IMR-90 (cell line): ENCODE results near the gene NFYC. TPM values are rescaled to one million over a fixed set of nuclear protein-coding genes. Genes with fewer than 3 reads are reported as not detected.

Experiments used
- ATAC-seq: fragments of 200-7000 bp; cut with Tn5 transposase; 2 replicates; pipeline ENCODE4 v1.9.1; 2020; ENCODE audit warnings: low read depth, mild to moderate bottlenecking, moderate library complexity
- BruUV-seq: library from RNA; stranded (reverse); fragments of 400-500 nt; replicated peaks from 2 replicates; lab custom pipeline; 2021; lab: Mats Ljungman, UMichigan
- CTCF ChIA-PET: fragments of 300-600 bp; formaldehyde crosslinking; extraction: SDS; loops from one replicate; lab custom pipeline; 2021; ENCODE audit warnings: antibody characterized with exemption; lab: Yijun Ruan, JAX
- POLR2A ChIA-PET: fragments of 300-600 bp; sonication (Branson Sonifier 250); formaldehyde crosslinking; loops from one replicate; lab custom pipeline; 2022; ENCODE audit warnings: antibody characterized with exemption; ENCODE audit not compliant: unreplicated experiment; lab: Charles Lee
- DNase-seq: peaks from one replicate; pipeline ENCODE4 v3.0.0; 2013
- H2AFZ ChIP-seq: replicated peaks from 2 replicates; pipeline ENCODE3; 2013; ENCODE audit warnings: low read length, mild to moderate bottlenecking; ENCODE audit not compliant: poor library complexity
- H2AK5ac ChIP-seq: 2 replicates; pipeline ENCODE4 v1.6.1; 2013; ENCODE audit warnings: low read depth, low read length, inconsistent platforms
- H2AK9ac ChIP-seq: replicated peaks from 2 replicates; pipeline ENCODE3; 2013; ENCODE audit warnings: mild to moderate bottlenecking, low read depth, low read length, moderate library complexity; ENCODE audit not compliant: poor library complexity
- H2BK120ac ChIP-seq: 2 replicates; pipeline ENCODE4 v1.6.1; 2013; ENCODE audit warnings: low read depth, low read length, inconsistent platforms
- H2BK15ac ChIP-seq: 3 replicates; pipeline ENCODE4 v1.6.1; 2013; ENCODE audit warnings: low read depth, low read length, inconsistent platforms
- H2BK20ac ChIP-seq: 2 replicates; pipeline ENCODE4 v1.6.1; 2013; ENCODE audit warnings: low read depth, mild to moderate bottlenecking, inconsistent platforms, low read length, moderate library complexity
- H2BK5ac ChIP-seq: 2 replicates; pipeline ENCODE4 v1.6.1; 2013; ENCODE audit warnings: mild to moderate bottlenecking, low read depth, low read length, inconsistent platforms; ENCODE audit not compliant: poor library complexity, severe bottlenecking
- H3K14ac ChIP-seq: replicated peaks from 2 replicates; pipeline ENCODE4 v1.6.1; 2013; ENCODE audit warnings: low read depth, low read length, inconsistent platforms
- H3K18ac ChIP-seq: 2 replicates; pipeline ENCODE4 v1.6.1; 2013; ENCODE audit warnings: low read depth, low read length, control low read depth
- H3K23ac ChIP-seq: 2 replicates; pipeline ENCODE4 v1.6.1; 2013; ENCODE audit warnings: low read depth, low read length, inconsistent platforms
- H3K27ac ChIP-seq: 2 replicates; pipeline ENCODE4 v1.5.1; 2013; ENCODE audit warnings: mild to moderate bottlenecking, control low read depth, low read length; ENCODE audit not compliant: insufficient read depth
- H3K27me3 ChIP-seq: 2 replicates; pipeline ENCODE4 v1.6.1; 2013; ENCODE audit warnings: low read length; ENCODE audit not compliant: control insufficient read depth, insufficient read depth
- H3K36me3 ChIP-seq: 2 replicates; pipeline ENCODE4 v1.6.1; 2013; ENCODE audit warnings: low read length, mixed read lengths; ENCODE audit not compliant: control insufficient read depth, insufficient read depth
- H3K4ac ChIP-seq: 2 replicates; pipeline ENCODE4 v1.6.1; 2013; ENCODE audit warnings: low read depth, low read length, inconsistent platforms
- H3K4me1 ChIP-seq: 2 replicates; pipeline ENCODE4 v1.6.1; 2013; ENCODE audit warnings: low read length, mixed read lengths; ENCODE audit not compliant: control insufficient read depth, insufficient read depth
- H3K4me2 ChIP-seq: 2 replicates; pipeline ENCODE4 v1.6.1; 2013; ENCODE audit warnings: low read depth, mild to moderate bottlenecking, control low read depth, low read length, moderate library complexity
- H3K4me3 ChIP-seq: 2 replicates; pipeline ENCODE4 v1.5.1; 2013; ENCODE audit warnings: low read depth, mild to moderate bottlenecking, control low read depth, low read length, moderate library complexity; ENCODE audit not compliant: insufficient read depth
- H3K56ac ChIP-seq: 2 replicates; pipeline ENCODE4 v1.6.1; 2013; ENCODE audit warnings: low read length, inconsistent platforms; ENCODE audit not compliant: insufficient read depth; ENCODE audit errors: extremely low read depth
- H3K79me1 ChIP-seq, 2 experiments: 2 replicates each; pipeline ENCODE4 v1.6.1; 2013; ENCODE audit warnings: low read length in 2 of 2, inconsistent platforms in 1 of 2, low read depth in 1 of 2
- H3K9ac ChIP-seq: 2 replicates; pipeline ENCODE4 v1.6.1; 2013; ENCODE audit warnings: low read depth, low read length, control low read depth
- H3K9me1 ChIP-seq: 2 replicates; pipeline ENCODE4 v1.6.1; 2013; ENCODE audit warnings: low read length, inconsistent platforms; ENCODE audit not compliant: insufficient read depth
- H3K9me3 ChIP-seq: 2 replicates; pipeline ENCODE4 v1.6.1; 2013; ENCODE audit warnings: low read length; ENCODE audit not compliant: control insufficient read depth, insufficient read depth
- H4K20me1 ChIP-seq: 2 replicates; pipeline ENCODE4 v1.6.1; 2013; ENCODE audit warnings: low read length, inconsistent platforms; ENCODE audit not compliant: insufficient read depth
- H4K5ac ChIP-seq: 2 replicates; pipeline ENCODE4 v1.6.1; 2013; ENCODE audit warnings: mild to moderate bottlenecking, low read depth, low read length, control low read depth
- H4K8ac ChIP-seq, 2 experiments: 2 replicates each; pipeline ENCODE4 v1.6.1; 2013; ENCODE audit warnings: low read depth in 2 of 2, low read length in 2 of 2, control low read depth in 1 of 2, inconsistent platforms in 1 of 2
- H4K91ac ChIP-seq: 2 replicates; pipeline ENCODE4 v1.6.1; 2013; ENCODE audit warnings: low read depth, low read length, inconsistent platforms; ENCODE audit not compliant: insufficient read depth
- CHD1 ChIP-seq: IDR thresholded peaks from 2 replicates; pipeline ENCODE4 v1.6.1; 2012; ENCODE audit warnings: low read depth, low read length, improper control_type of control experiment
- FOS ChIP-seq: fragments of 150-350 bp; IDR thresholded peaks from 2 replicates; pipeline ENCODE4 v1.6.1; 2016; ENCODE audit warnings: low read depth, low read length
- WGBS, 2 experiments: methylation state at CpG; one replicate each; pipeline versions ENCODE4 v1.1.5 to v1.1.7; 2013; ENCODE audit warnings: missing lambda C conversion rate in 2 of 2; ENCODE audit not compliant: insufficient read length in 1 of 2; ENCODE audit errors: extremely low coverage in 2 of 2; 5-methylcytosine and 5-hydroxymethylcytosine counted together
- dilution Hi-C: fragments of 300-500 bp; cut with HindIII; formaldehyde crosslinking; loops from one replicate; pipeline ENCODE4 v1.14.3; 2018; ENCODE audit warnings: low sequenced_read_pairs; ENCODE audit not compliant: unreplicated experiment
- in situ Hi-C: fragments of 300-500 bp; cut with MboI; formaldehyde crosslinking; loops from 3 replicates; pipeline ENCODE4 v1.14.3; 2019; ENCODE audit warnings: low sequenced_read_pairs, inconsistent platforms, mixed read lengths
- intact Hi-C: fragments of 100-400 bp; cut with micrococcal nuclease; formaldehyde crosslinking; loops from 2 replicates; pipeline ENCODE4 v1.10.0; 2022
- polyA plus RNA-seq, 3 experiments: library from polyadenylated mRNA; depleted of rRNA; stranded (reverse); fragments of >200 nt; gene quantifications; 2 replicates each; pipeline ENCODE4 v1.2.3, GENCODE V29; 2012; ENCODE audit warnings: low replicate concordance in 1 of 3
- total RNA-seq: library from RNA; depleted of rRNA; stranded (reverse); fragments of >200 nt; gene quantifications from 2 replicates; pipeline ENCODE4 v1.2.3, GENCODE V29; 2012

The NFYC gene
- total and polyA plus RNA-seq, 2 of the 4 experiments (the other 2 are of a cell fraction): 45.2 to 62.2 TPM

- no peak overlapping the region for H3K4ac ChIP-seq
- no peak overlapping the region for H3K4me2 ChIP-seq
- H3K27me3 ChIP-seq: peaks cover 39% of the 10 kb centered on the region
- H2AK9ac ChIP-seq: peak overlapping the region; percentile 55
- DNase-seq (no peak), ATAC-seq (no peak)
- no peak overlapping the region for H2BK120ac ChIP-seq
- peaks cover 8% of the 10 kb centered on the region for H3K4me1 ChIP-seq
- H3K27ac ChIP-seq: no peak overlapping the region
- no peaks in the 10 kb centered on the region for H3K9me3 ChIP-seq
- H3K9me1 ChIP-seq: no peaks in the 10 kb centered on the region; the same call in 1 of the 2 replicates
- intact Hi-C loops: no loop called here
- no peak overlapping the region for H2BK20ac ChIP-seq
- no CpG with 5 or more reads among the region's 3 CpGs for WGBS, 2 experiments
- H2BK15ac ChIP-seq: no peak overlapping the region
- H2AFZ ChIP-seq: peak overlapping the region; percentile 51
- no TSS peak for BruUV-seq
- no peaks in the 10 kb centered on the region for H3K79me1 ChIP-seq
- H4K8ac ChIP-seq: no peak overlapping the region
- no peak overlapping the region for H4K5ac ChIP-seq
- TF ChIP-seq CHD1 (no peak), FOS (no peak)
- dilution Hi-C loops: no loop called here
- no peak overlapping the region for H4K91ac ChIP-seq
- H3K14ac ChIP-seq: no peak overlapping the region
- in situ Hi-C loops: no loop called here
- no peak overlapping the region for H3K9ac ChIP-seq
- no peak overlapping the region for H3K56ac ChIP-seq
- no peaks in the 10 kb centered on the region for H3K36me3 ChIP-seq
- ChIA-PET CTCF (no interaction called here), POLR2A (interaction anchor here (0.5 kb wide), 1 partner anchor 691 kb away, joined by 4 read pairs; no protein-coding TSS in a partner anchor)
- H2BK5ac ChIP-seq: no peak overlapping the region
- no peak overlapping the region for H3K4me3 ChIP-seq
- no peak overlapping the region for H3K23ac ChIP-seq
- H3K18ac ChIP-seq: no peak overlapping the region
- no peaks in the 10 kb centered on the region for H4K20me1 ChIP-seq
- no peak overlapping the region for H2AK5ac ChIP-seq
These were observed 114.7 kb downstream of the NFYC start for GRCh38 chr1:40806240-40806639.
